ENCODE results near the gene KRTAP10-3. TPM values are rescaled to one million over a fixed set of nuclear protein-coding genes. Genes with fewer than 3 reads are reported as not detected.

The KRTAP10-3 gene
- total and polyA plus RNA-seq, 2 experiments from 2014 or later = not detected

GRCh38 chr21:44533121-44533890 is 25.3 kb downstream of the KRTAP10-3 start:
- no peaks in the 10 kb centered on the region for H3K79me2 ChIP-seq (replicated peaks; ENCODE audit: insufficient read depth)
- no peaks in the 10 kb centered on the region for H3F3A ChIP-seq (replicated peaks; ENCODE audit: low read depth)
- no peak overlapping the region for H3K27ac ChIP-seq (ENCODE audit: low read depth)
- DNase-seq (ENCODE audit: low spot score) = no peak
- H3K4me2 ChIP-seq = no peak overlapping the region
- Mint-ChIP-seq H3K4me1 (peaks cover 3% of the 10 kb centered on the region; the same call in 2 of the 3 replicates), H3K27ac (no peak overlapping the region; the same call in 1 of the 2 replicates), H3K36me3 (ENCODE audit: low read depth) (no peaks in the 10 kb centered on the region), H3K4me3 (no peak overlapping the region), H3K9me3 (peaks cover 4% of the 10 kb centered on the region; the same call in 1 of the 3 replicates), H3K27me3 (ENCODE audit: insufficient read depth, low read depth, poor library complexity) (peaks cover 6% of the 10 kb centered on the region)
- H3K27me3 ChIP-seq (ENCODE audit: insufficient read depth) = no peaks in the 10 kb centered on the region
- H2AFZ ChIP-seq = no peak overlapping the region
- H3K4me1 ChIP-seq (ENCODE audit: insufficient read depth) = no peaks in the 10 kb centered on the region
- TF ChIP-seq POLR2AphosphoS5 (IDR thresholded peaks at IDR 0.05; ENCODE audit: low read depth) (no peak), NANOG (IDR thresholded peaks at IDR 0.05; ENCODE audit: borderline replicate concordance) (no peak), JUNB (IDR thresholded peaks at IDR 0.05; ENCODE audit: unreplicated experiment) (no peak), REST (IDR thresholded peaks at IDR 0.05; ENCODE audit: unreplicated experiment) (no peak), EZH2phosphoT487 (IDR thresholded peaks at IDR 0.05; ENCODE audit: unreplicated experiment) (no peak), ETS1 (IDR thresholded peaks at IDR 0.05) (no peak), CREB1 (CRISPR knock-in tag; IDR thresholded peaks at IDR 0.05; ENCODE audit: low read depth) (no peak), ZNF331 (CRISPR knock-in tag; IDR thresholded peaks at IDR 0.05; ENCODE audit: low read depth) (no peak), CTCF (conservative IDR thresholded peaks at IDR 0.05; ENCODE audit: low read depth in 2 of 2) (no peak), EZH2 (IDR thresholded peaks at IDR 0.05; ENCODE audit: low read depth, unreplicated experiment) (no peak), ZNF114 (CRISPR knock-in tag; IDR thresholded peaks at IDR 0.05) (no peak), STAT1 (IDR thresholded peaks at IDR 0.05; ENCODE audit: unreplicated experiment) (no peak)
- TF ChIP-seq, protein P1, sequence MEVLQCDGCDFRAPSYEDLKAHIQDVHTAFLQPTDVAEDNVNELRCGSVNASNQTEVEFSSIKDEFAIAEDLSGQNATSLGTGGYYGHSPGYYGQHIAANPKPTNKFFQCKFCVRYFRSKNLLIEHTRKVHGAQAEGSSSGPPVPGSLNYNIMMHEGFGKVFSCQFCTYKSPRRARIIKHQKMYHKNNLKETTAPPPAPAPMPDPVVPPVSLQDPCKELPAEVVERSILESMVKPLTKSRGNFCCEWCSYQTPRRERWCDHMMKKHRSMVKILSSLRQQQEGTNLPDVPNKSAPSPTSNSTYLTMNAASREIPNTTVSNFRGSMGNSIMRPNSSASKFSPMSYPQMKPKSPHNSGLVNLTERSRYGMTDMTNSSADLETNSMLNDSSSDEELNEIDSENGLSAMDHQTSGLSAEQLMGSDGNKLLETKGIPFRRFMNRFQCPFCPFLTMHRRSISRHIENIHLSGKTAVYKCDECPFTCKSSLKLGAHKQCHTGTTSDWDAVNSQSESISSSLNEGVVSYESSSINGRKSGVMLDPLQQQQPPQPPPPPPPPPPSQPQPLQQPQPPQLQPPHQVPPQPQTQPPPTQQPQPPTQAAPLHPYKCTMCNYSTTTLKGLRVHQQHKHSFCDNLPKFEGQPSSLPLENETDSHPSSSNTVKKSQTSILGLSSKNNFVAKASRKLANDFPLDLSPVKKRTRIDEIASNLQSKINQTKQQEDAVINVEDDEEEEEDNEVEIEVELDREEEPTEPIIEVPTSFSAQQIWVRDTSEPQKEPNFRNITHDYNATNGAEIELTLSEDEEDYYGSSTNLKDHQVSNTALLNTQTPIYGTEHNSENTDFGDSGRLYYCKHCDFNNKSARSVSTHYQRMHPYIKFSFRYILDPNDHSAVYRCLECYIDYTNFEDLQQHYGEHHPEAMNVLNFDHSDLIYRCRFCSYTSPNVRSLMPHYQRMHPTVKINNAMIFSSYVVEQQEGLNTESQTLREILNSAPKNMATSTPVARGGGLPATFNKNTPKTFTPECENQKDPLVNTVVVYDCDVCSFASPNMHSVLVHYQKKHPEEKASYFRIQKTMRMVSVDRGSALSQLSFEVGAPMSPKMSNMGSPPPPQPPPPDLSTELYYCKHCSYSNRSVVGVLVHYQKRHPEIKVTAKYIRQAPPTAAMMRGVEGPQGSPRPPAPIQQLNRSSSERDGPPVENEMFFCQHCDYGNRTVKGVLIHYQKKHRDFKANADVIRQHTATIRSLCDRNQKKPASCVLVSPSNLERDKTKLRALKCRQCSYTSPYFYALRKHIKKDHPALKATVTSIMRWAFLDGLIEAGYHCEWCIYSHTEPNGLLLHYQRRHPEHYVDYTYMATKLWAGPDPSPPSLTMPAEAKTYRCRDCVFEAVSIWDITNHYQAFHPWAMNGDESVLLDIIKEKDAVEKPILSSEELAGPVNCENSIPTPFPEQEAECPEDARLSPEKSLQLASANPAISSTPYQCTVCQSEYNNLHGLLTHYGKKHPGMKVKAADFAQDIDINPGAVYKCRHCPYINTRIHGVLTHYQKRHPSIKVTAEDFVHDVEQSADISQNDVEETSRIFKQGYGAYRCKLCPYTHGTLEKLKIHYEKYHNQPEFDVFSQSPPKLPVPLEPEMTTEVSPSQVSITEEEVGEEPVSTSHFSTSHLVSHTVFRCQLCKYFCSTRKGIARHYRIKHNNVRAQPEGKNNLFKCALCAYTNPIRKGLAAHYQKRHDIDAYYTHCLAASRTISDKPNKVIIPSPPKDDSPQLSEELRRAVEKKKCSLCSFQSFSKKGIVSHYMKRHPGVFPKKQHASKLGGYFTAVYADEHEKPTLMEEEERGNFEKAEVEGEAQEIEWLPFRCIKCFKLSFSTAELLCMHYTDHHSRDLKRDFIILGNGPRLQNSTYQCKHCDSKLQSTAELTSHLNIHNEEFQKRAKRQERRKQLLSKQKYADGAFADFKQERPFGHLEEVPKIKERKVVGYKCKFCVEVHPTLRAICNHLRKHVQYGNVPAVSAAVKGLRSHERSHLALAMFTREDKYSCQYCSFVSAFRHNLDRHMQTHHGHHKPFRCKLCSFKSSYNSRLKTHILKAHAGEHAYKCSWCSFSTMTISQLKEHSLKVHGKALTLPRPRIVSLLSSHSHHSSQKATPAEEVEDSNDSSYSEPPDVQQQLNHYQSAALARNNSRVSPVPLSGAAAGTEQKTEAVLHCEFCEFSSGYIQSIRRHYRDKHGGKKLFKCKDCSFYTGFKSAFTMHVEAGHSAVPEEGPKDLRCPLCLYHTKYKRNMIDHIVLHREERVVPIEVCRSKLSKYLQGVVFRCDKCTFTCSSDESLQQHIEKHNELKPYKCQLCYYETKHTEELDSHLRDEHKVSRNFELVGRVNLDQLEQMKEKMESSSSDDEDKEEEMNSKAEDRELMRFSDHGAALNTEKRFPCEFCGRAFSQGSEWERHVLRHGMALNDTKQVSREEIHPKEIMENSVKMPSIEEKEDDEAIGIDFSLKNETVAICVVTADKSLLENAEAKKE (CRISPR knock-in tag; IDR thresholded peaks at IDR 0.05) = no peak
- no peaks in the 10 kb centered on the region for H3K9me2 ChIP-seq (ENCODE audit: insufficient read depth)
- no peaks in the 10 kb centered on the region for H4K20me1 ChIP-seq (replicated peaks; ENCODE audit: insufficient read depth)
- H3K36me3 ChIP-seq (ENCODE audit: insufficient read depth) = no peaks in the 10 kb centered on the region
- H3K4me3 ChIP-seq = no peak overlapping the region
- peak; percentile 19 for ATAC-seq

Measured in GM23338 (cell line).